IMR-90 (cell line): ENCODE measurements around the gene PHIP. TPM values are rescaled to one million over a fixed set of nuclear protein-coding genes. Genes with fewer than 3 reads are reported as not detected.

Experiments
- ATAC-seq: fragments of 200-7000 bp; cut with Tn5 transposase; 2 replicates; pipeline ENCODE4 v1.9.1; 2020; ENCODE audit warnings: low read depth, mild to moderate bottlenecking, moderate library complexity
- BruUV-seq: library from RNA; stranded (reverse); fragments of 400-500 nt; replicated peaks from 2 replicates; lab custom pipeline; 2021; lab: Mats Ljungman, UMichigan
- CTCF ChIA-PET: fragments of 300-600 bp; formaldehyde crosslinking; extraction: SDS; loops from one replicate; lab custom pipeline; 2021; ENCODE audit warnings: antibody characterized with exemption; lab: Yijun Ruan, JAX
- POLR2A ChIA-PET: fragments of 300-600 bp; sonication (Branson Sonifier 250); formaldehyde crosslinking; loops from one replicate; lab custom pipeline; 2022; ENCODE audit warnings: antibody characterized with exemption; ENCODE audit not compliant: unreplicated experiment; lab: Charles Lee
- DNase-seq: peaks from one replicate; pipeline ENCODE4 v3.0.0; 2013
- H2AFZ ChIP-seq: replicated peaks from 2 replicates; pipeline ENCODE3; 2013; ENCODE audit warnings: low read length, mild to moderate bottlenecking; ENCODE audit not compliant: poor library complexity
- H2AK5ac ChIP-seq: 2 replicates; pipeline ENCODE4 v1.6.1; 2013; ENCODE audit warnings: low read depth, low read length, inconsistent platforms
- H2AK9ac ChIP-seq: replicated peaks from 2 replicates; pipeline ENCODE3; 2013; ENCODE audit warnings: mild to moderate bottlenecking, low read depth, low read length, moderate library complexity; ENCODE audit not compliant: poor library complexity
- H2BK120ac ChIP-seq: 2 replicates; pipeline ENCODE4 v1.6.1; 2013; ENCODE audit warnings: low read depth, low read length, inconsistent platforms
- H2BK15ac ChIP-seq: 3 replicates; pipeline ENCODE4 v1.6.1; 2013; ENCODE audit warnings: low read depth, low read length, inconsistent platforms
- H2BK20ac ChIP-seq: 2 replicates; pipeline ENCODE4 v1.6.1; 2013; ENCODE audit warnings: low read depth, mild to moderate bottlenecking, inconsistent platforms, low read length, moderate library complexity
- H2BK5ac ChIP-seq: 2 replicates; pipeline ENCODE4 v1.6.1; 2013; ENCODE audit warnings: mild to moderate bottlenecking, low read depth, low read length, inconsistent platforms; ENCODE audit not compliant: poor library complexity, severe bottlenecking
- H3K14ac ChIP-seq: replicated peaks from 2 replicates; pipeline ENCODE4 v1.6.1; 2013; ENCODE audit warnings: low read depth, low read length, inconsistent platforms
- H3K18ac ChIP-seq: 2 replicates; pipeline ENCODE4 v1.6.1; 2013; ENCODE audit warnings: low read depth, low read length, control low read depth
- H3K23ac ChIP-seq: 2 replicates; pipeline ENCODE4 v1.6.1; 2013; ENCODE audit warnings: low read depth, low read length, inconsistent platforms
- H3K27ac ChIP-seq: 2 replicates; pipeline ENCODE4 v1.5.1; 2013; ENCODE audit warnings: mild to moderate bottlenecking, control low read depth, low read length; ENCODE audit not compliant: insufficient read depth
- H3K27me3 ChIP-seq: 2 replicates; pipeline ENCODE4 v1.6.1; 2013; ENCODE audit warnings: low read length; ENCODE audit not compliant: control insufficient read depth, insufficient read depth
- H3K36me3 ChIP-seq: 2 replicates; pipeline ENCODE4 v1.6.1; 2013; ENCODE audit warnings: low read length, mixed read lengths; ENCODE audit not compliant: control insufficient read depth, insufficient read depth
- H3K4ac ChIP-seq: 2 replicates; pipeline ENCODE4 v1.6.1; 2013; ENCODE audit warnings: low read depth, low read length, inconsistent platforms
- H3K4me1 ChIP-seq: 2 replicates; pipeline ENCODE4 v1.6.1; 2013; ENCODE audit warnings: low read length, mixed read lengths; ENCODE audit not compliant: control insufficient read depth, insufficient read depth
- H3K4me2 ChIP-seq: 2 replicates; pipeline ENCODE4 v1.6.1; 2013; ENCODE audit warnings: low read depth, mild to moderate bottlenecking, control low read depth, low read length, moderate library complexity
- H3K4me3 ChIP-seq: 2 replicates; pipeline ENCODE4 v1.5.1; 2013; ENCODE audit warnings: low read depth, mild to moderate bottlenecking, control low read depth, low read length, moderate library complexity; ENCODE audit not compliant: insufficient read depth
- H3K56ac ChIP-seq: 2 replicates; pipeline ENCODE4 v1.6.1; 2013; ENCODE audit warnings: low read length, inconsistent platforms; ENCODE audit not compliant: insufficient read depth; ENCODE audit errors: extremely low read depth
- H3K79me1 ChIP-seq, 2 experiments: 2 replicates each; pipeline ENCODE4 v1.6.1; 2013; ENCODE audit warnings: low read length in 2 of 2, inconsistent platforms in 1 of 2, low read depth in 1 of 2
- H3K9ac ChIP-seq: 2 replicates; pipeline ENCODE4 v1.6.1; 2013; ENCODE audit warnings: low read depth, low read length, control low read depth
- H3K9me1 ChIP-seq: 2 replicates; pipeline ENCODE4 v1.6.1; 2013; ENCODE audit warnings: low read length, inconsistent platforms; ENCODE audit not compliant: insufficient read depth
- H3K9me3 ChIP-seq: 2 replicates; pipeline ENCODE4 v1.6.1; 2013; ENCODE audit warnings: low read length; ENCODE audit not compliant: control insufficient read depth, insufficient read depth
- H4K20me1 ChIP-seq: 2 replicates; pipeline ENCODE4 v1.6.1; 2013; ENCODE audit warnings: low read length, inconsistent platforms; ENCODE audit not compliant: insufficient read depth
- H4K5ac ChIP-seq: 2 replicates; pipeline ENCODE4 v1.6.1; 2013; ENCODE audit warnings: mild to moderate bottlenecking, low read depth, low read length, control low read depth
- H4K8ac ChIP-seq, 2 experiments: 2 replicates each; pipeline ENCODE4 v1.6.1; 2013; ENCODE audit warnings: low read depth in 2 of 2, low read length in 2 of 2, control low read depth in 1 of 2, inconsistent platforms in 1 of 2
- H4K91ac ChIP-seq: 2 replicates; pipeline ENCODE4 v1.6.1; 2013; ENCODE audit warnings: low read depth, low read length, inconsistent platforms; ENCODE audit not compliant: insufficient read depth
- BHLHE40 ChIP-seq: fragments of 150-350 bp; IDR thresholded peaks from 2 replicates; pipeline ENCODE4 v1.6.1; 2016; ENCODE audit warnings: mild to moderate bottlenecking, low read depth, low read length
- CEBPB ChIP-seq: IDR thresholded peaks from 2 replicates; pipeline ENCODE4 v1.6.1; 2012; ENCODE audit warnings: low read depth, low read length, improper control_type of control experiment
- CHD1 ChIP-seq: IDR thresholded peaks from 2 replicates; pipeline ENCODE4 v1.6.1; 2012; ENCODE audit warnings: low read depth, low read length, improper control_type of control experiment
- FOS ChIP-seq: fragments of 150-350 bp; IDR thresholded peaks from 2 replicates; pipeline ENCODE4 v1.6.1; 2016; ENCODE audit warnings: low read depth, low read length
- MAFK ChIP-seq: IDR thresholded peaks from 2 replicates; pipeline ENCODE4 v1.6.1; 2012; ENCODE audit warnings: low read depth, low read length, improper control_type of control experiment
- MAZ ChIP-seq: IDR thresholded peaks from 2 replicates; pipeline ENCODE4 v1.6.1; 2012; ENCODE audit warnings: low read depth, mild to moderate bottlenecking, low read length, improper control_type of control experiment, moderate library complexity, borderline replicate concordance
- MXI1 ChIP-seq: IDR thresholded peaks from 2 replicates; pipeline ENCODE4 v1.6.1; 2012; ENCODE audit warnings: low read depth, mild to moderate bottlenecking, low read length, moderate library complexity, borderline replicate concordance
- NFE2L2 ChIP-seq: fragments of 150-350 bp; IDR thresholded peaks from 2 replicates; pipeline ENCODE4 v1.6.1; 2016; ENCODE audit warnings: low read depth, mild to moderate bottlenecking, low read length
- POLR2A ChIP-seq: IDR thresholded peaks from 2 replicates; pipeline ENCODE4 v1.6.1; 2012; ENCODE audit warnings: mild to moderate bottlenecking, low read depth, low read length
- RCOR1 ChIP-seq: IDR thresholded peaks from 2 replicates; pipeline ENCODE4 v1.6.1; 2012; ENCODE audit warnings: mild to moderate bottlenecking, low read length, improper control_type of control experiment; ENCODE audit not compliant: insufficient replicate concordance
- RFX5 ChIP-seq: IDR thresholded peaks from 2 replicates; pipeline ENCODE4 v1.8.0; 2012; ENCODE audit warnings: low read depth, mild to moderate bottlenecking, low read length, moderate library complexity
- SMC3 ChIP-seq: fragments of 150-350 bp; IDR thresholded peaks from 2 replicates; pipeline ENCODE4 v1.6.1; 2016; ENCODE audit warnings: low read depth, mild to moderate bottlenecking, antibody characterized with exemption, low read length, moderate library complexity
- WGBS, 2 experiments: methylation state at CpG; one replicate each; pipeline versions ENCODE4 v1.1.5 to v1.1.7; 2013; ENCODE audit warnings: missing lambda C conversion rate in 2 of 2; ENCODE audit not compliant: insufficient read length in 1 of 2; ENCODE audit errors: extremely low coverage in 2 of 2; 5-methylcytosine and 5-hydroxymethylcytosine counted together
- dilution Hi-C: fragments of 300-500 bp; cut with HindIII; formaldehyde crosslinking; loops from one replicate; pipeline ENCODE4 v1.14.3; 2018; ENCODE audit warnings: low sequenced_read_pairs; ENCODE audit not compliant: unreplicated experiment
- in situ Hi-C: fragments of 300-500 bp; cut with MboI; formaldehyde crosslinking; loops from 3 replicates; pipeline ENCODE4 v1.14.3; 2019; ENCODE audit warnings: low sequenced_read_pairs, inconsistent platforms, mixed read lengths
- intact Hi-C: fragments of 100-400 bp; cut with micrococcal nuclease; formaldehyde crosslinking; loops from 2 replicates; pipeline ENCODE4 v1.10.0; 2022
- polyA plus RNA-seq, 3 experiments: library from polyadenylated mRNA; depleted of rRNA; stranded (reverse); fragments of >200 nt; gene quantifications; 2 replicates each; pipeline ENCODE4 v1.2.3, GENCODE V29; 2012; ENCODE audit warnings: low replicate concordance in 1 of 3
- total RNA-seq: library from RNA; depleted of rRNA; stranded (reverse); fragments of >200 nt; gene quantifications from 2 replicates; pipeline ENCODE4 v1.2.3, GENCODE V29; 2012
- TF ChIP-seq, protein P1 (sequence below): conservative IDR thresholded peaks from 2 replicates; pipeline ENCODE4 v1.5.1; 2012; ENCODE audit warnings: mild to moderate bottlenecking, low read depth, low read length, improper control_type of control experiment
- TF ChIP-seq, protein P2 (sequence below): fragments of 150-350 bp; IDR thresholded peaks from 2 replicates; pipeline ENCODE4 v1.6.1; 2017; ENCODE audit warnings: mild to moderate bottlenecking, antibody characterized with exemption, low read length, low read depth
- TF ChIP-seq, protein P3 (sequence below): fragments of 150-350 bp; IDR thresholded peaks from 2 replicates; pipeline ENCODE4 v1.6.1; 2016; ENCODE audit warnings: low read depth, mild to moderate bottlenecking, low read length, moderate library complexity, borderline replicate concordance

The PHIP gene
- total and polyA plus RNA-seq, 2 of the 4 experiments (the other 2 are of a cell fraction) = 3.4 to 20.4 TPM

DNA sequence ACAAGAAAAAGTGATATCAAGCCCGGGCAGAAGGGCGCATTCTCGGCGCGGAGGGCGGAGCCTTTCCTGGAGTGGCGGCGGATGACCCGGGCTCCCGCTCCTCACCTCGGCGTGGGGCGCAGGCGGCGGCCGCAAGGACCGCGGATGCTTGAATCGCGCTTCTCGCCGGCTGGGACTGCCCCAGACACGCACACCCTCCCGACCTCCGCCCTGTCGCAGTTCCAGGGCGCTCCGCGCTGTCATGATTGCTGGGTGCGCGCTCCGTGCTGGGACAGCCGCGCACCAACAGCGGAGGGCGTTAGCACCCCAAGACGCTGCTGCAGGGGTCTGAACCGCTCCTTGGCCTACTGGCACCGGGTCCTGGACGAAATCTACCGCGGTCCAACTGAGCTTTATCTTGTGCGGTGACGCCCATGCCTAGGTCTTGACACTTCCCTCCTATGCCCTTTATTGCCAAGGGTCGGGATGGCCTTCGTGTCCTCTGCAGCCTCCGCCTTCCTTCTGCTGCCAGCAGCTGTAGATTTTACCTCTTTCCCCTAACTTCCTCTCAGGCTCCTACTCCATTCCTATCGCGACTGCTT, 167.4 kb downstream of the PHIP start:
- H4K91ac ChIP-seq = no peak overlapping the region
- ChIA-PET CTCF (no interaction called here), POLR2A (interaction anchor here (0.5 kb wide), 1 partner anchor 47 kb away, joined by 3 read pairs; no protein-coding TSS in a partner anchor)
- H4K20me1 ChIP-seq = no peaks in the 10 kb centered on the region
- 0 out of 2 replicates have a peak overlapping the region, but pooled peaks have one; percentile 9 for H3K9ac ChIP-seq
- no TSS peak for BruUV-seq
- peak overlapping the region; percentile 80; the same call in 1 of the 2 replicates for H3K23ac ChIP-seq
- H3K4me2 ChIP-seq = peak overlapping the region; percentile 88
- H3K14ac ChIP-seq = peak overlapping the region; percentile 29; the same call in 1 of the 2 replicates
- ATAC-seq (peak; percentile 74), DNase-seq (no peak)
- no peak overlapping the region for H3K27ac ChIP-seq
- H3K9me3 ChIP-seq = no peaks in the 10 kb centered on the region
- peak overlapping the region; percentile 56 for H3K4me3 ChIP-seq
- H4K8ac ChIP-seq = peak overlapping the region in 1 of 2 experiments; percentile 45; a peak in 3 of 4 replicates
- intact Hi-C loops = no loop called here
- no peaks in the 10 kb centered on the region for H3K27me3 ChIP-seq
- peaks cover 3% of the 10 kb centered on the region for H3K4me1 ChIP-seq
- no peaks in the 10 kb centered on the region for H3K36me3 ChIP-seq
- peak overlapping the region; percentile 16; the same call in 1 of the 2 replicates for H3K4ac ChIP-seq
- H4K5ac ChIP-seq = no peak overlapping the region
- dilution Hi-C loops = no loop called here
- H2BK120ac ChIP-seq = no peak overlapping the region
- H2AFZ ChIP-seq = peak overlapping the region; percentile 91
- 11% methylated on average over 31 of the region's 49 CpGs; no CpG with 5 or more reads in 1 of the 2 experiments for WGBS, 2 experiments
- no peaks in the 10 kb centered on the region for H3K79me1 ChIP-seq
- in situ Hi-C loops = no loop called here
- H2AK5ac ChIP-seq = no peak overlapping the region
- no peak overlapping the region for H3K56ac ChIP-seq
- H2BK15ac ChIP-seq = no peak overlapping the region
- H2BK20ac ChIP-seq = no peak overlapping the region
- H3K18ac ChIP-seq = no peak overlapping the region
- peak overlapping the region; percentile 77 for H2AK9ac ChIP-seq
- peaks cover 3% of the 10 kb centered on the region; the same call in 1 of the 2 replicates for H3K9me1 ChIP-seq
- no peak overlapping the region for H2BK5ac ChIP-seq
- TF ChIP-seq BHLHE40 (no peak), RCOR1 (no peak), CEBPB (no peak), CHD1 (no peak), RFX5 (no peak), MXI1 (no peak), MAFK (no peak), NFE2L2 (no peak), MAZ (no peak), SMC3 (no peak), POLR2A (no peak), FOS (no peak)
- TF ChIP-seq, protein P1, sequence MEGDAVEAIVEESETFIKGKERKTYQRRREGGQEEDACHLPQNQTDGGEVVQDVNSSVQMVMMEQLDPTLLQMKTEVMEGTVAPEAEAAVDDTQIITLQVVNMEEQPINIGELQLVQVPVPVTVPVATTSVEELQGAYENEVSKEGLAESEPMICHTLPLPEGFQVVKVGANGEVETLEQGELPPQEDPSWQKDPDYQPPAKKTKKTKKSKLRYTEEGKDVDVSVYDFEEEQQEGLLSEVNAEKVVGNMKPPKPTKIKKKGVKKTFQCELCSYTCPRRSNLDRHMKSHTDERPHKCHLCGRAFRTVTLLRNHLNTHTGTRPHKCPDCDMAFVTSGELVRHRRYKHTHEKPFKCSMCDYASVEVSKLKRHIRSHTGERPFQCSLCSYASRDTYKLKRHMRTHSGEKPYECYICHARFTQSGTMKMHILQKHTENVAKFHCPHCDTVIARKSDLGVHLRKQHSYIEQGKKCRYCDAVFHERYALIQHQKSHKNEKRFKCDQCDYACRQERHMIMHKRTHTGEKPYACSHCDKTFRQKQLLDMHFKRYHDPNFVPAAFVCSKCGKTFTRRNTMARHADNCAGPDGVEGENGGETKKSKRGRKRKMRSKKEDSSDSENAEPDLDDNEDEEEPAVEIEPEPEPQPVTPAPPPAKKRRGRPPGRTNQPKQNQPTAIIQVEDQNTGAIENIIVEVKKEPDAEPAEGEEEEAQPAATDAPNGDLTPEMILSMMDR = no peak
- TF ChIP-seq, protein P2, sequence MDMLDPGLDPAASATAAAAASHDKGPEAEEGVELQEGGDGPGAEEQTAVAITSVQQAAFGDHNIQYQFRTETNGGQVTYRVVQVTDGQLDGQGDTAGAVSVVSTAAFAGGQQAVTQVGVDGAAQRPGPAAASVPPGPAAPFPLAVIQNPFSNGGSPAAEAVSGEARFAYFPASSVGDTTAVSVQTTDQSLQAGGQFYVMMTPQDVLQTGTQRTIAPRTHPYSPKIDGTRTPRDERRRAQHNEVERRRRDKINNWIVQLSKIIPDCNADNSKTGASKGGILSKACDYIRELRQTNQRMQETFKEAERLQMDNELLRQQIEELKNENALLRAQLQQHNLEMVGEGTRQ = no peak
- TF ChIP-seq, protein P3, sequence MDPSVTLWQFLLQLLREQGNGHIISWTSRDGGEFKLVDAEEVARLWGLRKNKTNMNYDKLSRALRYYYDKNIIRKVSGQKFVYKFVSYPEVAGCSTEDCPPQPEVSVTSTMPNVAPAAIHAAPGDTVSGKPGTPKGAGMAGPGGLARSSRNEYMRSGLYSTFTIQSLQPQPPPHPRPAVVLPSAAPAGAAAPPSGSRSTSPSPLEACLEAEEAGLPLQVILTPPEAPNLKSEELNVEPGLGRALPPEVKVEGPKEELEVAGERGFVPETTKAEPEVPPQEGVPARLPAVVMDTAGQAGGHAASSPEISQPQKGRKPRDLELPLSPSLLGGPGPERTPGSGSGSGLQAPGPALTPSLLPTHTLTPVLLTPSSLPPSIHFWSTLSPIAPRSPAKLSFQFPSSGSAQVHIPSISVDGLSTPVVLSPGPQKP = no peak
